ENCODE measurements around the gene CDS2. TPM values are rescaled to one million over a fixed set of nuclear protein-coding genes. Genes with fewer than 3 reads are reported as not detected.
"Not testable (repeated sequence)": the region's sequence is repeated elsewhere in the genome, so short reads cannot be mapped to it uniquely, and the experiment has no call there.

Gene CDS2
- polyA plus RNA-seq, 2 of the 4 experiments (the other 2 are of a cell fraction): 44.0 to 106 TPM

DNA sequence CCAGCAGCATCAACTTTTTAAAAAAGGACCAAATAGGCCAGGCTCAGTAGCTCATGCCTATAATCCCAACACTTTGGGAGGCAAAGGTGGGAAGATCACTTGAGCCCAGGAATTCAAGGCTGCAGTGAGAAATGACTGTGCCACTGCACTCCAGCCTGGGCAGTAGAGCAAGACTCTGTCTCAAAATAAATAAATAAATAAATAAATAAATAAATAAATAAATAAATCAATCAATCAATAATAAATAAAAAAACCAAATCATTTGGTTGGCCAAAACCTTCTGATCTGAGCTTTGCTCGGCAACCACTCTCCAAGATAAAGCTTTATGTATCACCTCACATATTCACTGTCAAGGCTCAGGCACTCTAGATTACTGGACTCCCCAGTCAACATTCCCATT lies 27.8 kb upstream of the CDS2 start:
- ATAC-seq; H3K9me3 ChIP-seq; FAIRE-seq; H3K4me2 ChIP-seq; DNase-seq (ENCODE audit: low read depth in 1 of 2, low spot score in 1 of 2); H3K4me3 ChIP-seq; POLR2A ChIA-PET: not testable (repeated sequence)
- WGBS (ENCODE audit: missing lambda C conversion rate): 92% methylated on average over 1 of the region's 1 CpG
- peaks cover 14% of the 10 kb centered on the region for H3K4me1 ChIP-seq
- H3K27ac ChIP-seq: 0 out of 6 replicates have a peak overlapping the region, but pooled peaks of 1 of the 2 experiments have one; percentile 14
- peak; percentile 100 for TF ChIP-seq ZC3H11A (IDR thresholded peaks at IDR 0.05)
- CTCF ChIA-PET: interaction anchor here (0.6 to 7.7 kb wide), 10 partner anchors 10 to 358 kb away, joined by 3 to 75 read pairs (median 4); no protein-coding TSS in a partner anchor

DNA sequence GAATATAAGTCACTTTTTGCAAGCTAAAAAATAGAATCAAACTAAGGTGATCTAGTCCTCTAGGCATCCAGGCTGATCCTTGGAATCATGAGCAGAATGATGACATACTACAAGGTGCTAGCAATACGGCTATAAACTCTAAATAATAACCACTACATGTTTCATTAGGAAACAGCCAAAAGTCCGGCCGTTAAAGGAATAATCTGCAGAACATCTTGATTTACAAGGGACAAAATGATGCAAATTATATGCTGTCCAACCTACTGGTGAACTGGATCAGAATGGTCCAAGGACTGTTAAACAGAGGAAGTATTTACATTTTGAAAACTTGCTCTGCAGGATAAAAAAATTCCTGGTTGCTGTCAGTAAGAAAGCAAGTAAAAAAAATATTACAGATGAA lies 26.9 kb upstream of the CDS2 start:
- H3K4me3 ChIP-seq; H3K4me2 ChIP-seq; POLR2A ChIA-PET; H3K27ac ChIP-seq; H3K9me3 ChIP-seq; FAIRE-seq; ATAC-seq; DNase-seq (ENCODE audit: low read depth in 1 of 2, low spot score in 1 of 2): not testable (repeated sequence)
- WGBS (ENCODE audit: missing lambda C conversion rate): 90% methylated on average over 3 of the region's 3 CpGs
- CTCF ChIA-PET: interaction anchor here (0.6 to 7.7 kb wide), 36 partner anchors 8 to 491 kb away, joined by 3 to 75 read pairs (median 7); no protein-coding TSS in a partner anchor
- H3K4me1 ChIP-seq: peaks cover 14% of the 10 kb centered on the region

DNA sequence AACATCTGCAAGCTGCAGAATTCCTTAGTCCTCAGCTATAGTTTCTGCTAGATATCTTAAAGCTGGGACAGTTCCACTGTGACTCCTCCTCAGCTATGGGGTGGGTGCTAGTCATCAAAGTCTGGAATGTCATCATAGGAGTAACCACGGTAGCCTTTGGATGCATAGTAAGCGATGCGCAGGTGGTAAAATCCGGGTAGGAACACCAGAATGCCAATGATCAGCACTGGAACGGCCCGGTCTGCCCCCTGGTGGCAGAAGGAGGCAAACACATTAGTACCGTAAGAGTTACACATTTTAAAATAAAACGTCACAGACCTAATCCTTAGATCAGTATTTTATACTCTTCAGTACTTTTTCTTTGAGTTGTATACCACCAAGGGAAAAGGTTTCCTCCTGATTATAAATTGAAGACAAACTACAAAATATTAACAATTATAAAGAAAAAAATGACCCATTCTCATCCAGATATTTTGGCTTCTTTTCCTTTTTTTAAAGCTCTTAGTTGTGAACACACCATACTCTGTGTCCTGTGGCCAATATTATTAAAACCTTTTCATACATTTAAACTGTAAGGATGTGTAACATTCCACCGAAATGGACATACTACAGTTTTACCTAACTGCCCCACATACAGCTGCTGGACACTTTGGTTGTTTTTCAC lies 26.0 kb upstream of the CDS2 start:
- ChIA-PET CTCF (interaction anchor here (0.6 to 7.7 kb wide), 96 partner anchors 8 to 920 kb away, joined by 3 to 75 read pairs (median 4); partner anchors contain the start of genes CDS2 and PCNA), POLR2A (interaction anchor here (0.7 to 1.3 kb wide), 2 partner anchors 11 to 45 kb away, joined by 3 read pairs; no protein-coding TSS in a partner anchor)
- peak; percentile 81 for DNase-seq (ENCODE audit: low read depth in 1 of 2, low spot score in 1 of 2)
- H3K4me2 ChIP-seq: no peak overlapping the region
- FAIRE-seq: no peak
- TF ChIP-seq SMC3 (IDR thresholded peaks at IDR 0.05): peak; percentile 97
- TF ChIP-seq, protein P1, sequence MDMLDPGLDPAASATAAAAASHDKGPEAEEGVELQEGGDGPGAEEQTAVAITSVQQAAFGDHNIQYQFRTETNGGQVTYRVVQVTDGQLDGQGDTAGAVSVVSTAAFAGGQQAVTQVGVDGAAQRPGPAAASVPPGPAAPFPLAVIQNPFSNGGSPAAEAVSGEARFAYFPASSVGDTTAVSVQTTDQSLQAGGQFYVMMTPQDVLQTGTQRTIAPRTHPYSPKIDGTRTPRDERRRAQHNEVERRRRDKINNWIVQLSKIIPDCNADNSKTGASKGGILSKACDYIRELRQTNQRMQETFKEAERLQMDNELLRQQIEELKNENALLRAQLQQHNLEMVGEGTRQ (IDR thresholded peaks at IDR 0.05): no peak
- no peak for TF ChIP-seq HOXB13 (CRISPR knock-in tag; IDR thresholded peaks at IDR 0.05; ENCODE audit: low read depth)
- no peak for TF ChIP-seq CHD2 (IDR thresholded peaks at IDR 0.05; ENCODE audit: low read length, partially characterized antibody)
- peak; percentile 97 for TF ChIP-seq CTCF (IDR thresholded peaks at IDR 0.05)
- peak; percentile 37; the same call in 1 of the 2 replicates for TF ChIP-seq HOXB5 (CRISPR knock-in tag; IDR thresholded peaks at IDR 0.05)
- TF ChIP-seq ESRRA (IDR thresholded peaks at IDR 0.05; ENCODE audit: borderline replicate concordance, low read length): no peak
- TF ChIP-seq RAD21 (conservative IDR thresholded peaks at IDR 0.05 in 1 of 2, IDR thresholded peaks at IDR 0.05 in 1 of 2): peak; percentile 94 to 95
- no peak for TF ChIP-seq NR3C1 (IDR thresholded peaks at IDR 0.05)
- peak overlapping the region; percentile 11 to 54; a peak in 4 of 6 replicates for H3K27ac ChIP-seq
- ATAC-seq: peak; percentile 93 to 94
- peaks cover 14% of the 10 kb centered on the region for H3K4me1 ChIP-seq
- no peaks in the 10 kb centered on the region for H3K9me3 ChIP-seq
- 7% methylated on average over 9 of the region's 9 CpGs for WGBS (ENCODE audit: missing lambda C conversion rate)
- H3K4me3 ChIP-seq: no peak overlapping the region

DNA sequence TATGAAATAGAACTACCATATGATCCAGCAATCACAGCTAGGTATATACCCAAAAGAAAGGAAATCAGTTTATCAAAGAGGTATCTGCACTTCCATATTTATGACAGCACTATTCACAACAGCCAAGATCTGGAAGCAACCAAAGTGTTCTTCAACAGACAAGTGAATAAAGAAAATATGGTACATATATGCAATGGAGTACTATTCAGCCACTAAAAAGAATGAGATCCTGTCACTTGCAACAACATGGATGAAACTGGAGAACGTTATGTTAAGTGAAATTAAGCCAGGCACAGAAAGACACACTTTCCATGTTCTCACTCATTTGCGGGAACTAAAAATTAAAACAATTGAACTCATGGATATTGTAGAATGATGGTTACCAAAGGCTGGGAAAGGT lies 22.3 kb upstream of the CDS2 start:
- ATAC-seq (no peak), FAIRE-seq (no peak), DNase-seq (ENCODE audit: low read depth in 1 of 2, low spot score in 1 of 2) (no peak)
- ChIA-PET POLR2A (no interaction called here), CTCF (interaction anchor here (1.2 to 3.9 kb wide), 2 partner anchors 10 to 48 kb away, joined by 3 to 20 read pairs; no protein-coding TSS in a partner anchor)
- Histone ChIP-seq H3K9me3 (no peaks in the 10 kb centered on the region), H3K27ac (no peak overlapping the region), H3K4me3 (no peak overlapping the region), H3K4me2 (no peak overlapping the region), H3K4me1 (peaks cover 10% of the 10 kb centered on the region; the same call in 2 of the 3 replicates)
- WGBS (ENCODE audit: missing lambda C conversion rate): 95% methylated on average over 2 of the region's 2 CpGs
- TF ChIP-seq, protein P2, sequence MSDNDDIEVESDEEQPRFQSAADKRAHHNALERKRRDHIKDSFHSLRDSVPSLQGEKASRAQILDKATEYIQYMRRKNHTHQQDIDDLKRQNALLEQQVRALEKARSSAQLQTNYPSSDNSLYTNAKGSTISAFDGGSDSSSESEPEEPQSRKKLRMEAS (IDR thresholded peaks at IDR 0.05): no peak
- TF ChIP-seq BCL3 (IDR thresholded peaks at IDR 0.05) (no peak), SMC3 (IDR thresholded peaks at IDR 0.05) (no peak), FOSL2 (IDR thresholded peaks at IDR 0.05) (no peak), FOSL2 (CRISPR knock-in tag; IDR thresholded peaks at IDR 0.05) (no peak), ATOH8 (CRISPR knock-in tag; IDR thresholded peaks at IDR 0.05; ENCODE audit: low read depth) (no peak), HES2 (IDR thresholded peaks at IDR 0.05) (no peak), ESRRA (IDR thresholded peaks at IDR 0.05; ENCODE audit: borderline replicate concordance, low read length) (no peak), TFCP2L1 (CRISPR knock-in tag; IDR thresholded peaks at IDR 0.05) (no peak), NR3C1 (IDR thresholded peaks at IDR 0.05) (no peak)
- TF ChIP-seq, protein P3, sequence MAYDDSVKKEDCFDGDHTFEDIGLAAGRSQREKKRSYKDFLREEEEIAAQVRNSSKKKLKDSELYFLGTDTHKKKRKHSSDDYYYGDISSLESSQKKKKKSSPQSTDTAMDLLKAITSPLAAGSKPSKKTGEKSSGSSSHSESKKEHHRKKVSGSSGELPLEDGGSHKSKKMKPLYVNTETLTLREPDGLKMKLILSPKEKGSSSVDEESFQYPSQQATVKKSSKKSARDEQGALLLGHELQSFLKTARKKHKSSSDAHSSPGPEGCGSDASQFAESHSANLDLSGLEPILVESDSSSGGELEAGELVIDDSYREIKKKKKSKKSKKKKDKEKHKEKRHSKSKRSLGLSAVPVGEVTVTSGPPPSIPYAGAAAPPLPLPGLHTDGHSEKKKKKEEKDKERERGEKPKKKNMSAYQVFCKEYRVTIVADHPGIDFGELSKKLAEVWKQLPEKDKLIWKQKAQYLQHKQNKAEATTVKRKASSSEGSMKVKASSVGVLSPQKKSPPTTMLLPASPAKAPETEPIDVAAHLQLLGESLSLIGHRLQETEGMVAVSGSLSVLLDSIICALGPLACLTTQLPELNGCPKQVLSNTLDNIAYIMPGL (CRISPR knock-in tag; IDR thresholded peaks at IDR 0.05; ENCODE audit: borderline replicate concordance): no peak
